Endothelial cell of umbilical vein (primary cell): ENCODE measurements around the gene METRN. TPM values are rescaled to one million over a fixed set of nuclear protein-coding genes. Genes with fewer than 3 reads are reported as not detected.

Experiments used
- BruUV-seq: library from RNA; stranded (reverse); fragments of 400-500 nt; replicated peaks from 2 replicates; lab custom pipeline; 2021; lab: Mats Ljungman, UMichigan
- CTCF ChIA-PET: fragments of 300-600, 350-600 bp; sonication (Branson Sonifier 250); formaldehyde crosslinking; loops from one replicate; lab custom pipeline; 2021; ENCODE audit warnings: antibody characterized with exemption, inconsistent platforms; lab: Charles Lee
- POLR2A ChIA-PET: fragments of 300-600, 350-600 bp; sonication (Branson Sonifier 250); formaldehyde crosslinking; loops from one replicate; lab custom pipeline; 2021; ENCODE audit warnings: antibody characterized with exemption, inconsistent platforms; lab: Charles Lee
- DNase-seq: peaks from one replicate; pipeline ENCODE4 v3.0.0-alpha.2; 2011; ENCODE audit warnings: low read depth, low spot score
- FAIRE-seq: peaks from 2 replicates; lab custom pipeline; 2011; peaks lifted over from hg19 to GRCh38; lab: Jason Lieb, UNC
- H2AFZ ChIP-seq: 2 replicates; pipeline ENCODE4 v1.6.0; 2012; ENCODE audit warnings: low read depth, low read length, control low read depth, inconsistent platforms
- H3K27ac ChIP-seq: 2 replicates; pipeline ENCODE4 v1.5.1; 2011; ENCODE audit warnings: low read depth, mild to moderate bottlenecking, control low read depth, low read length, moderate library complexity; ENCODE audit not compliant: insufficient read depth
- H3K27me3 ChIP-seq, 2 experiments: 2 replicates each; pipeline versions ENCODE4 v1.6.0 to v1.6.1; 2011; ENCODE audit warnings: low read length in 2 of 2, mixed read lengths in 1 of 2; ENCODE audit not compliant: control insufficient read depth in 2 of 2, insufficient read depth in 2 of 2
- H3K36me3 ChIP-seq, 2 experiments: 2 replicates in 1 of 2; 3 replicates in 1 of 2; pipeline ENCODE4 v1.5.1; 2011; ENCODE audit warnings: low read length in 2 of 2, mild to moderate bottlenecking in 1 of 2, moderate library complexity in 1 of 2; ENCODE audit not compliant: control insufficient read depth in 2 of 2, insufficient read depth in 2 of 2; ENCODE audit errors: extremely low read depth in 1 of 2
- H3K4me1 ChIP-seq: 3 replicates; pipeline ENCODE4 v1.5.1; 2011; ENCODE audit warnings: mild to moderate bottlenecking, low read length; ENCODE audit not compliant: control insufficient read depth, insufficient read depth; ENCODE audit errors: extremely low read depth
- H3K4me2 ChIP-seq: 2 replicates; pipeline ENCODE4 v1.6.1; 2011; ENCODE audit warnings: low read length, control low read depth, mixed read lengths; ENCODE audit not compliant: insufficient read depth
- H3K4me3 ChIP-seq, 3 experiments: fragments of 200-600 bp in 1 of 3; sonication (generic), shearing (Covaris generic) in 1 of 3; replicated peaks in 1 of 3; 2 replicates each; pipeline ENCODE4 v1.5.1; 2011 to 2016; ENCODE audit warnings: control low read depth in 3 of 3, low read length in 3 of 3, mild to moderate bottlenecking in 2 of 3, inconsistent platforms in 1 of 3, low read depth in 1 of 3, moderate library complexity in 1 of 3; ENCODE audit not compliant: insufficient read depth in 1 of 3
- H3K79me2 ChIP-seq: 2 replicates; pipeline ENCODE4 v1.6.0; 2012; ENCODE audit warnings: low read length, inconsistent platforms; ENCODE audit not compliant: control insufficient read depth, insufficient read depth
- H3K9ac ChIP-seq: replicated peaks from 2 replicates; pipeline ENCODE3; 2011; ENCODE audit warnings: low read length, control low read depth; ENCODE audit not compliant: insufficient read depth; ENCODE audit errors: extremely low read depth
- H3K9me1 ChIP-seq: replicated peaks from 3 replicates; pipeline ENCODE4 v1.6.0; 2011; ENCODE audit warnings: mild to moderate bottlenecking, low read length; ENCODE audit not compliant: control insufficient read depth, insufficient read depth; ENCODE audit errors: extremely low read depth
- H3K9me3 ChIP-seq: replicated peaks from 2 replicates; pipeline ENCODE4 v1.5.1; 2012; ENCODE audit warnings: low read length, inconsistent platforms; ENCODE audit not compliant: control insufficient read depth, insufficient read depth
- H4K20me1 ChIP-seq: replicated peaks from 2 replicates; pipeline ENCODE3; 2011; ENCODE audit warnings: mild to moderate bottlenecking, low read length; ENCODE audit not compliant: control insufficient read depth, insufficient read depth; ENCODE audit errors: extremely low read depth
- CTCF ChIP-seq, 2 donors: IDR thresholded peaks; 1 replicate in 1 of 2; 2 replicates in 1 of 2; pipeline ENCODE4 v1.5.1; 2011; ENCODE audit warnings: low read length in 2 of 2, mild to moderate bottlenecking in 2 of 2, moderate library complexity in 2 of 2, control low read depth in 1 of 2, inconsistent platforms in 1 of 2, low read depth in 1 of 2; ENCODE audit not compliant: insufficient read depth in 1 of 2; ENCODE audit errors: extremely low read depth in 1 of 2
- EZH2 ChIP-seq: IDR thresholded peaks from 2 replicates; pipeline ENCODE4 v1.6.1; 2012; ENCODE audit warnings: borderline replicate concordance, low read depth, mild to moderate bottlenecking, moderate library complexity, low read length, inconsistent platforms; ENCODE audit not compliant: severe bottlenecking
- FOS ChIP-seq: IDR thresholded peaks from 2 replicates; pipeline ENCODE4 v1.6.1; 2011; ENCODE audit warnings: mild to moderate bottlenecking, low read length, moderate library complexity, borderline replicate concordance; ENCODE audit not compliant: insufficient read depth
- GATA2 ChIP-seq: IDR thresholded peaks from 2 replicates; pipeline ENCODE4 v1.7.0; 2011; ENCODE audit warnings: low read depth, mild to moderate bottlenecking, moderate library complexity, mixed read lengths, low read length; ENCODE audit not compliant: insufficient read length, insufficient read depth
- JUN ChIP-seq: IDR thresholded peaks from 2 replicates; pipeline ENCODE4 v1.6.1; 2011; ENCODE audit warnings: borderline replicate concordance, low read depth; ENCODE audit not compliant: insufficient read length, insufficient read depth
- MAX ChIP-seq: IDR thresholded peaks from 2 replicates; pipeline ENCODE4 v1.6.1; 2011; ENCODE audit not compliant: insufficient read depth, insufficient read length
- MYC ChIP-seq: IDR thresholded peaks from one replicate; pipeline ENCODE4 v1.6.1; 2011; ENCODE audit warnings: mild to moderate bottlenecking, low read depth, low read length
- POLR2A ChIP-seq: IDR thresholded peaks from 2 replicates; pipeline ENCODE4 v1.6.1; 2012; ENCODE audit warnings: low read depth, mild to moderate bottlenecking, control low read depth, low read length
- POLR2AphosphoS5 ChIP-seq: IDR thresholded peaks from 2 replicates; pipeline ENCODE4 v1.6.1; 2012; ENCODE audit warnings: low read depth, mild to moderate bottlenecking, control low read depth, low read length, moderate library complexity; ENCODE audit not compliant: insufficient read depth
- dilution Hi-C: fragments of 300-500 bp; cut with MboI; formaldehyde crosslinking; loops from one replicate; pipeline ENCODE4 v1.15.0; 2019; ENCODE audit warnings: low sequenced_read_pairs; ENCODE audit not compliant: extremely low pct_ligation_motif_present
- intact Hi-C: fragments of 100-400 bp; cut with micrococcal nuclease; formaldehyde crosslinking; loops from one replicate; pipeline ENCODE4 v1.10.0; 2022
- polyA plus RNA-seq, 4 experiments: library from polyadenylated mRNA; depleted of rRNA in 3 of 4; stranded (reverse) in 3 of 4; unstranded in 1 of 4; fragments of >200 nt; gene quantifications; 2 replicates each; pipeline versions ENCODE4 v1.2.1 to v1.2.3, GENCODE V29; 2011 to 2012; ENCODE audit warnings: missing spikeins in 1 of 4
- total RNA-seq: library from RNA; stranded (reverse); gene quantifications from 2 replicates; pipeline ENCODE4 v1.2.3, GENCODE V29; 2021

The METRN gene
- total and polyA plus RNA-seq, 2 donors (not counting 3 experiments of a cell fraction or from before 2014, with no cell fraction given) = 10.0 to 16.1 TPM

GRCh38 chr16:760545-761343, 45.8 kb downstream of the METRN start, which contains the start of gene MSLN:
TSS of gene MSLN (plus strand) at chr16:760734. CDS start at chr16:762681, 1,947 bp downstream.
- no TSS peak for BruUV-seq
- H3K4me1 ChIP-seq = no peaks in the 10 kb centered on the region
- TF ChIP-seq MYC = no peak
- no peak for TF ChIP-seq MAX
- TF ChIP-seq JUN = no peak
- TF ChIP-seq POLR2A = no peak
- TF ChIP-seq FOS = no peak
- no peak for TF ChIP-seq GATA2
- TF ChIP-seq POLR2AphosphoS5 = no peak
- TF ChIP-seq CTCF (IDR thresholded peaks at IDR 0.05; ENCODE audit: extremely low read depth in 1 of 2, insufficient read depth in 1 of 2, low read depth in 1 of 2, low read length in 2 of 2) = no peak
- no peak for TF ChIP-seq EZH2
- H3K27me3 ChIP-seq = peaks cover 0 to 1% of the 10 kb centered on the region in 2 experiments
- no peaks in the 10 kb centered on the region for H3K9me1 ChIP-seq
- FAIRE-seq (no peak), DNase-seq (no peak)
- no peak within 1 kb of the TSS for H3K27ac ChIP-seq
- H2AFZ ChIP-seq = no peak within 1 kb of the TSS
- H3K4me2 ChIP-seq = no peak within 1 kb of the TSS
- H3K79me2 ChIP-seq = no peaks in the 10 kb centered on the region
- dilution Hi-C loops (no loop called here), intact Hi-C loops (no loop called here)
- no peaks in the 10 kb centered on the region for H3K9me3 ChIP-seq
- H4K20me1 ChIP-seq = no peaks in the 10 kb centered on the region
- H3K9ac ChIP-seq = no peak within 1 kb of the TSS
- H3K4me3 ChIP-seq = no peak within 1 kb of the TSS
- ChIA-PET POLR2A (no interaction called here), CTCF (interaction anchor here (1.0 to 1.3 kb wide), 2 partner anchors 12 to 28 kb away, joined by 3 to 4 read pairs; no protein-coding TSS in a partner anchor)
- no peaks in the 10 kb centered on the region for H3K36me3 ChIP-seq
